Mucosa of descending colon (tissue), 3 donors: ENCODE data around the gene LRRK1. TPM values are rescaled to one million over a fixed set of nuclear protein-coding genes. Genes with fewer than 3 reads are reported as not detected.

Experiments
- ATAC-seq: fragments of 200-7000 bp; cut with Tn5 transposase; one replicate; pipeline ENCODE4 v1.9.1; 2020; ENCODE audit warnings: mild to moderate bottlenecking, moderate library complexity
- DNase-seq, 3 donors: peaks; one replicate each; pipeline ENCODE4 v3.0.0-alpha.2; 2020
- H3K36me3 ChIP-seq: fragments of 200-600 bp; one replicate; pipeline ENCODE4 v1.8.0; 2021; ENCODE audit warnings: low read depth, mild to moderate bottlenecking
- H3K4me1 ChIP-seq: fragments of 200-600 bp; one replicate; pipeline ENCODE4 v1.8.0; 2021; ENCODE audit warnings: low read depth, mild to moderate bottlenecking
- H3K4me3 ChIP-seq: fragments of 200-600 bp; one replicate; pipeline ENCODE4 v1.8.0; 2021; ENCODE audit warnings: mild to moderate bottlenecking
- H3K9me3 ChIP-seq: fragments of 200-600 bp; one replicate; pipeline ENCODE4 v1.8.0; 2021; ENCODE audit warnings: mild to moderate bottlenecking
- CTCF ChIP-seq: fragments of 200-600 bp; IDR thresholded peaks from one replicate; pipeline ENCODE4 v1.8.0; 2022; ENCODE audit warnings: antibody characterized with exemption, mild to moderate bottlenecking
- intact Hi-C, 2 donors: fragments of 100-400 bp; cut with DNase I in 1 of 2; cut with micrococcal nuclease in 1 of 2; formaldehyde crosslinking; loops; one replicate each; pipeline versions ENCODE4 v1.11.0 to v1.11.1; 2022; cut with DNase I, micrococcal nuclease
- total RNA-seq, 3 donors: library from RNA; stranded (reverse); fragmentation: NEBNext Ultra II Directional in 2 of 3; extraction: Animal tissue kit (Norgen Biotek cat#: 25700) in 2 of 3; gene quantifications; one replicate each; pipeline versions ENCODE4 v1.2.1 to v1.2.4, GENCODE V29; 2021 to 2023
- donor health status: DM: no; HTN: no; CAD: no; lungs with moderate emphysema.
- donor health status: DM: no; HTN: no; CAD: no.
- donor health status: DM: no; HTN: yes; CAD: no.

Gene LRRK1
- total RNA-seq, 3 donors from 2014 or later = 43.7 to 60.1 (median 50.6) TPM

- Histone ChIP-seq H3K36me3 (no peaks in the 10 kb centered on the region), H3K4me3 (no peak overlapping the region), H3K9me3 (no peaks in the 10 kb centered on the region), H3K4me1 (no peaks in the 10 kb centered on the region)
- intact Hi-C loops = no loop called here
- ATAC-seq = no peak
- DNase-seq = peak in 2 of 3 donors; percentile 11 to 40
- TF ChIP-seq CTCF = no peak
These were observed 148.7 kb downstream of the LRRK1 start for GRCh38 chr15:101067660-101068522.

GRCh38 chr15:101068523-101068960, 149.4 kb downstream of the LRRK1 start:
- H3K9me3 ChIP-seq = no peaks in the 10 kb centered on the region
- TF ChIP-seq CTCF = no peak
- DNase-seq (peak in 2 of 3 donors; percentile 19 to 37), ATAC-seq (no peak)
- no peaks in the 10 kb centered on the region for H3K36me3 ChIP-seq
- H3K4me3 ChIP-seq = no peak overlapping the region
- H3K4me1 ChIP-seq = no peaks in the 10 kb centered on the region
- intact Hi-C loops = no loop called here

- no peak for TF ChIP-seq CTCF
- H3K36me3 ChIP-seq = no peaks in the 10 kb centered on the region
- peak in 2 of 3 donors; percentile 30 to 59 for DNase-seq
- H3K9me3 ChIP-seq = no peaks in the 10 kb centered on the region
- intact Hi-C loops = no loop called here
- H3K4me1 ChIP-seq = no peaks in the 10 kb centered on the region
- peak; percentile 20 for ATAC-seq
- H3K4me3 ChIP-seq = no peak overlapping the region
These were observed 149.9 kb downstream of the LRRK1 start for GRCh38 chr15:101068961-101069653.

GRCh38 chr15:101069654-101069973, 150.5 kb downstream of the LRRK1 start:
- intact Hi-C loops = no loop called here
- no peaks in the 10 kb centered on the region for H3K9me3 ChIP-seq
- DNase-seq (no peak), ATAC-seq (no peak)
- TF ChIP-seq CTCF = no peak
- no peaks in the 10 kb centered on the region for H3K4me1 ChIP-seq
- H3K4me3 ChIP-seq = no peak overlapping the region
- no peaks in the 10 kb centered on the region for H3K36me3 ChIP-seq

GRCh38 chr15:101070024-101070423, 150.9 kb downstream of the LRRK1 start:
- no peaks in the 10 kb centered on the region for H3K9me3 ChIP-seq
- H3K36me3 ChIP-seq = no peaks in the 10 kb centered on the region
- TF ChIP-seq CTCF = no peak
- intact Hi-C loops = no loop called here
- DNase-seq (peak in 2 of 3 donors; percentile 18 to 34), ATAC-seq (no peak)
- H3K4me3 ChIP-seq = no peak overlapping the region
- H3K4me1 ChIP-seq = no peaks in the 10 kb centered on the region
